Activated CD4-positive, alpha-beta T cell treated with anti-CD3 and anti-CD28 coated beads, Interleukin-2, amount 50 U/mL, for 48 hours (primary cell): Measurements from ENCODE around the gene YLPM1.
"Not testable (repeated sequence)": the region's sequence is repeated elsewhere in the genome, so short reads cannot be mapped to it uniquely, and the experiment has no call there.

Experiments
- DNase-seq, 2 experiments: peaks; one replicate each; pipeline ENCODE4 v3.0.0-alpha.2; 2020

YLPM1 gene, protein sequence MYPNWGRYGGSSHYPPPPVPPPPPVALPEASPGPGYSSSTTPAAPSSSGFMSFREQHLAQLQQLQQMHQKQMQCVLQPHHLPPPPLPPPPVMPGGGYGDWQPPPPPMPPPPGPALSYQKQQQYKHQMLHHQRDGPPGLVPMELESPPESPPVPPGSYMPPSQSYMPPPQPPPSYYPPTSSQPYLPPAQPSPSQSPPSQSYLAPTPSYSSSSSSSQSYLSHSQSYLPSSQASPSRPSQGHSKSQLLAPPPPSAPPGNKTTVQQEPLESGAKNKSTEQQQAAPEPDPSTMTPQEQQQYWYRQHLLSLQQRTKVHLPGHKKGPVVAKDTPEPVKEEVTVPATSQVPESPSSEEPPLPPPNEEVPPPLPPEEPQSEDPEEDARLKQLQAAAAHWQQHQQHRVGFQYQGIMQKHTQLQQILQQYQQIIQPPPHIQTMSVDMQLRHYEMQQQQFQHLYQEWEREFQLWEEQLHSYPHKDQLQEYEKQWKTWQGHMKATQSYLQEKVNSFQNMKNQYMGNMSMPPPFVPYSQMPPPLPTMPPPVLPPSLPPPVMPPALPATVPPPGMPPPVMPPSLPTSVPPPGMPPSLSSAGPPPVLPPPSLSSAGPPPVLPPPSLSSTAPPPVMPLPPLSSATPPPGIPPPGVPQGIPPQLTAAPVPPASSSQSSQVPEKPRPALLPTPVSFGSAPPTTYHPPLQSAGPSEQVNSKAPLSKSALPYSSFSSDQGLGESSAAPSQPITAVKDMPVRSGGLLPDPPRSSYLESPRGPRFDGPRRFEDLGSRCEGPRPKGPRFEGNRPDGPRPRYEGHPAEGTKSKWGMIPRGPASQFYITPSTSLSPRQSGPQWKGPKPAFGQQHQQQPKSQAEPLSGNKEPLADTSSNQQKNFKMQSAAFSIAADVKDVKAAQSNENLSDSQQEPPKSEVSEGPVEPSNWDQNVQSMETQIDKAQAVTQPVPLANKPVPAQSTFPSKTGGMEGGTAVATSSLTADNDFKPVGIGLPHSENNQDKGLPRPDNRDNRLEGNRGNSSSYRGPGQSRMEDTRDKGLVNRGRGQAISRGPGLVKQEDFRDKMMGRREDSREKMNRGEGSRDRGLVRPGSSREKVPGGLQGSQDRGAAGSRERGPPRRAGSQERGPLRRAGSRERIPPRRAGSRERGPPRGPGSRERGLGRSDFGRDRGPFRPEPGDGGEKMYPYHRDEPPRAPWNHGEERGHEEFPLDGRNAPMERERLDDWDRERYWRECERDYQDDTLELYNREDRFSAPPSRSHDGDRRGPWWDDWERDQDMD (N-terminal part only)

DNA sequence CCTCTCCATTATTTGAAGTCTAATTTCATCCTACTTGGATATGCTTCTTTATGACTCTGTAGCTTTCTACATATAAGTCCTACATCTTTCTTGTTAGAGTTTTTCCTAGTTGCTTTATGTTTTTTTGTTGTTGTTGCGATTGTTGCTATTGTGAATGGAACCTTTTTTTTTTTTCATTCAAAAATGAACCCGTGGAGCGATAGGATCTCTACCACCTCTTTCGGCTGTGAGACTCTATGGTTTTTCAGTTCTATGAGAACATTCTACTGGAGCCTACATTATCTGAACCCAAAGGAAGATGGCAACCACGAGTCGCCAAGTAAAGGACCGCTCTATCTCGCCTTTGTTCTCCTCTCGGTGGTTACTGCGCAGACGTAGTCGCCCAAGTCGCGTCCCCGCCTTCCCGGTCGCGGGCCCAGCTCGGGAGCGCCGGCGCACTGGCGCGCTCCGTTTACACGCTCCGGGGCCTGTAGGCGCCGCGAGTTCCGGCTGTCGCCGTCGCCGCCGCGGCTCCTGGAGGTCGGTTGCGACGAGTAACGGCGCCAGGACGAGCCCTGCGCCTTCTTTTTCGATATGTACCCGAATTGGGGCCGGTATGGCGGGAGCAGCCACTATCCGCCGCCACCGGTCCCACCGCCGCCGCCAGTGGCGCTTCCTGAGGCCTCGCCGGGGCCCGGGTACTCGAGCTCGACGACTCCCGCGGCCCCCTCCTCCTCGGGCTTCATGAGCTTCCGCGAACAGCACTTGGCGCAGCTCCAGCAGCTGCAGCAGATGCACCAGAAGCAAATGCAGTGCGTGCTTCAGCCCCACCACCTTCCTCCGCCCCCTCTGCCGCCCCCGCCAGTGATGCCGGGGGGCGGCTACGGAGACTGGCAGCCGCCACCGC lies at the start of gene YLPM1:
Gene YLPM1 (plus strand): TSS at position 400 of the 886 bp plus-strand sequence. CDS start 174 bp downstream, at position 574.
- peak; percentile 87 to 91 for DNase-seq

DNA sequence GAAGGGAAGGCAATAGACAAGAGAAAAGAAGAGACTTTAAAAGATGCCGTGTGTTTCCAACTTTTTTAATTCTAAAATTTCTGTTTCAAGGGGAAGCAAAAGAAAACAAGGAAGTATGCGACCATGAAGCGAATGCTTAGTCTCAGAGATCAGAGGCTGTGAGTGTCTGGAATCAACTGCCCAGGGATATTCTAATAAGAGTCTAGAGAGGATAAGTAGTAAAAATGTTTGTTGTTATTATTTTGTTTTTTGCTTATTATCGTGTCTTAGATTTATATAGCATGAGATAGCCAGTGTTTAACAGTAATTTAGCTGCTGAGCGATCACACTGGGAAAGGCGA lies 49.8 kb upstream of the YLPM1 start:
- DNase-seq, result no peak

DNA sequence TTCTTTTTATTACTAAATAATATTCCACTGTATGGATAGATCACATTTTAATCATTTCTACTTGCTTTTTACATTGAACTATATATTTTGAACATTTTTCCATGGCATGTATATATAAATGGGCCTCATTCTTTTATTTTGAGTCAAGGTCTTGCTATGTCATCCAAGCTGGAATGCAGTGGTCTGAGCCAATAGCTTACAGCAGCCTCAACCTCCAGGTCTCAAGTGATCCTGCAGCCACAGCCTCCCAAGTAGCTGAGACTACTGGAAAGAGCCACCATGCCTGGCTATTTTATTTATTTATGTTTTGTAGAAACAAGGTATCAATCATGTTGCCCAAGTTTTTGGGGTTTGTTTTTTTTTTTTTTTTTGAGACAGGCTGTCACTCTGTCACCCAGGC lies 42.6 kb upstream of the YLPM1 start:
- DNase-seq, result no peak

DNA sequence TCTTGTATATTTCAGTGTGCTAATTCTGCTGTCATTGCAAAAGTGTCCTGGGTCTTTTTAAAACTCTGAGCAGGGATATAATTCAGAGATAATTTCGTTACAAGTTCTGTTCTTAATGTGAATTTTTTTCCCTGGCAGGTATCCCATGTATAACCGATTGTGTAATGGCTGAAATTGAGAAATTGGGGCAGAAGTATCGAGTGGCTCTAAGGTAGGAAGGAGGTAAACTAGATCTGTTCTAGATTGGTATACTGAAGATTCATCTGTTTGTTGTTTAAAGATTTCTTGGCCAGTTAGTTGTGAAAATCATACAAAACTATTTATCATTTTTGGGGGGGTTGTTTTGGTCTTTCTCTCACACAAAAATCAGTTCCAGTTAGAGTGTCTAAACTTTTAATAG lies 40.0 kb upstream of the YLPM1 start:
- no peak for DNase-seq

DNA sequence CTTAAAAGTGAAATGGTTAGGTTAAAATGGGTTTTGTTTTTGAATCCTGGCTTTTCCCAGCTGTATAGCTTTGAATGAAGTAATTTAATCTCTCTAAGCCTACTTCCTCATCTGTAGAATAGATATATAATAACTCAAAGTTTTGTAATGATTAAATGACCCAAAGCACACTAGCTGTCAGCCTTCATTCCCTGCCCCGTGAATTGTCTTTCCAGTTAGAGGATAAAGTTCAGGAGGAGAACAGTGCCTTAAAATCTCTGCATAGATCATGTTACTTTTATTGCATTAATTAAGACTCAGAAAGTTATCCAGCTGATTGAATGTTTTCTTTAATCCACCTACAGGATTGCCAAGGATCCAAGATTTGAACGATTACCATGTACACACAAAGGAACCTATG lies 30.7 kb upstream of the YLPM1 start:
- no peak for DNase-seq

- DNase-seq, result no peak
These were observed 29.9 kb upstream of the YLPM1 start for GRCh38 chr14:74733221-74733620.

GRCh38 chr14:74735125-74735524 lies 28.0 kb upstream of the YLPM1 start:
- no peak for DNase-seq

- DNase-seq, result no peak
These were observed 25.3 kb upstream of the YLPM1 start for GRCh38 chr14:74737753-74738325.

DNA sequence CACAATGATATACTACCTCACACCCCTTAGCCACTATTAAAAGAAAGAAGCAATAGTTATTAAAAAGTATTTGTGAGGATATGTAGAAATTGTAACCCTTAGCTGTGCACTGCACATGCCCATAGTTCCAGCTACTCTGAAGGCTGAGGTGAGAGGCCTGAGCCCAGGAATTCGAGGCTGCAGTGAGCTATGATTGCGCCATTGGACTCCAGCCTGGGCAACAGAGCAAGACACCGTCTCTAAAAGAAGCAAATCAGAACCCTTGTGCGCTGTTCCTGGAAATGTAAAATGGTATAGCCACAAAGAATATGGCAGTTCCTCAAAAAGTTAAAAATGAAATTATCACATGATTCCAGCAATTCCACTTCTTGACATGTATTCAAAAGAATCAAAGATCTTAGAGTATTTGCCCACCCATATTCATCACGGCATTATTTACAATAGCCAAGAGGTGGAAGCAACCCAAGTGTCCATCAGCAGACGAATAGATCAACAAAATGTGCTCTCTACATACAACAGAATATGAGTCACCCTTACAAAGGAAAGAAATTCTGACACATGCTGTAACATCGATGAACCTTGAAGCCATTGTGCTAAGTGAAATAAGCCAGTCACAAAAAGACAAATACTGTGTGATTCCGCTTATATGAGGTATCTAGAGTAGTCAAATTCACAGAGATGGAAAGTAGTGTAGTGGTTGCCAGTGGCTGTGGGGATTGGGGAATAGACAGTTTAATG lies 23.7 kb upstream of the YLPM1 start:
- DNase-seq, result no peak

DNA sequence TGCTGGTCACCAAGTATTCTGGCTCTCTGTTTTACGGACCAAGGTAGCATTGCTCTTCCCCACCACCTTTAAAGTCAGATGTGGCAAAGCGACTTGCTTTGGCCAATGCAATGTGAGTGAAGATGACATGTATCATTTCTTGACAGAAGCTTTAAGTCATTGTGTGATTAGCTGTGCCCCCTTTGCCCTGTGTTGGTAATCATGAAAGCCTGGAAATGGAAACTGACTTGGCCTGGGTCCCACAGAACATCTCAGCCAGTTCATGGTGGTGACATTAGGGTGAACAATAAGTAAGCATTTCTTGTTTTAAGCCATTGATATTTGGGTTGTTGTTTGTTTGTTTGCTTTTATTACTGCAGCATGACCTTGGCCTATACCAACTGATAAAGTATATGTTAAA lies 15.9 kb upstream of the YLPM1 start:
- no peak for DNase-seq

DNA sequence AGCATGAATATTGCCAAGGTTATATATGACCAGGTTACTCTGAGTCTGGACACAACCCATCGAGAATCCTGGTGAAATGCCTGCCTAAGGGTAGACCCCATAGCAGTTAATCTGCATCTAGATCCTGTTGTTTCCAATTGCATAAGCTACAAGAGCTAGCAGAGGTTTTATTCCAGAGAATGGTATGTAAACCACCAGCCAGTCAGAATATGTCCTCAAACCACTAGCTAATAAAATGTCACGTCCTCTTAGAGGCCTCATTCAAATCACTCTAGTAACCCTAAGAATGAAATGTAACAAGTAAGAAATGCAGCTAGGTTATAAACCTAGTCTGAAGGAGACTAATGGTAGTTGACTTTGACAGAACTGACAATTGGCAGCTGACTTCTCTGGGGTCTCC lies 9.0 kb upstream of the YLPM1 start:
- DNase-seq, result no peak

- no peak for DNase-seq
These were observed 8.2 kb upstream of the YLPM1 start for GRCh38 chr14:74754899-74755298.

DNA sequence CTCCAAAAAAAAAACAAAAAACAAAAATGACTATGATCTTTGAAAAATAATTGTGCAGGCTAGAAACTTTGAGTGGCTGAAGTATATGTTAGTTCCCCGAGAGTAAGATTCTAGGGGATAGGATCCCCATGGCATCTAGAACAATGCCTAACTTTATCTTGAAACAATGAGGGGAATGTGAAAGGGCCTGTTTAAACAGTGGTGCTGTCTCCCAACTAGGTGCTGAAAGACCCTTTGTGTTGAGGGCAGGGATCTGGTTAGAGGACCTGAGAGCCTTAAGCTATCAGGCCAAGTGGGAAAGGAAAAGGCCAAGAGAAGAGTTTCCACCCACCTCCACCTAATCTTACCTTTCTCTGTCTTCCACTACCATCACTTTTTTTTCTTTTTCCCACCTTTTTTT lies 6.8 kb upstream of the YLPM1 start:
- no peak for DNase-seq

GRCh38 chr14:74758505-74758904 lies 4.6 kb upstream of the YLPM1 start:
- not testable (repeated sequence) for DNase-seq

GRCh38 chr14:74763803-74764531 lies 851 bp downstream of the YLPM1 start:
- peak; percentile 10 to 28 for DNase-seq

DNA sequence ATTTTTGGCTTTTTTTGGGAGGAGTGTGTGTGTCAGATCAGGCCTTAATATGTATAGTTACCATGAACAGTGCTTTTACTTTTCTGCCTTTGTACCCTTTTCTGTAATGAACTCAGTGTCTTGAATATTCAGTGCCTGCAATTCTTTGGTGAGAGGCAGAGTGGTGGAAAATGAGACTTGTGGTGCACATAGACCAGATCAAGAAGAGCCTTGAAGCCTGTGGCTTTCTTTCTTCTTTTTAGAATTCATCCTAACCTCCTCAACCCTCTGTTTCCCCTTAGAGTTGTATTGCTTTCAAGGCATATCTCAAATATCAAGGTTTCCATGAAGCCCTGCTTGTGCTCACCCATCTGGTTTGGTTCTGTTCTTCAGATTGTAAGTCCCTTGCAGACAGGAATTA lies 2.6 kb downstream of the YLPM1 start:
- DNase-seq, result no peak

GRCh38 chr14:74771399-74771798 lies 8.3 kb downstream of the YLPM1 start:
- DNase-seq, result no peak

DNA sequence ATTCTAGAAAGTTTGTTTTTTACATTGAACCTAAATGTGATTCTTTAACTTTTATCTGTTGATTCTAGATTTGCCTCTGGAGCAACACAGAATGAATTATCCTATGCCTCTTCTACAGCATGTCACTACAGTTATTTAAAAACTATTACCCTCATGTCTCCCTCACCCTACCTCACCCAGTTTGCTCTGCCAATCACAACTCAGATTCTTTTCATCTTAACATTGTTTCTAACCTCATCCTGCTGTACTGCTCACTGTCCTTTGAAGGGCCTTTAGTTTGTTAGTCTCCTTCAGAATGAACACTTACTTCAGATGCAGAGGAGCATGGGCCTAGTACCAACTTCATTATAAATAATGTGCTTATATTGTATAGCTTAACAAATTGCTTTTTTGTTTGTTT lies 21.5 kb downstream of the YLPM1 start:
- DNase-seq, result no peak

GRCh38 chr14:74785056-74785613 lies 22.0 kb downstream of the YLPM1 start:
- DNase-seq, result no peak

GRCh38 chr14:74786796-74787315 lies 23.7 kb downstream of the YLPM1 start:
- no peak for DNase-seq
